H9 (cell line): Measurements from ENCODE around the gene ZNF638. TPM values are rescaled to one million over a fixed set of nuclear protein-coding genes. Genes with fewer than 3 reads are reported as not detected.
A peak's percentile ranks its signal among the peaks of the same experiment; 100 is the strongest.

Experiments
- DNase-seq: peaks from one replicate; pipeline ENCODE4 v3.0.0-alpha.2; 2017
- H2AFZ ChIP-seq: one replicate; pipeline ENCODE4 v1.6.1; 2013; ENCODE audit warnings: mild to moderate bottlenecking, low read length, control low read depth, moderate library complexity
- H2AK5ac ChIP-seq: 2 replicates; pipeline ENCODE4 v1.6.1; 2013; ENCODE audit warnings: low read length, control low read depth, mixed read lengths; ENCODE audit not compliant: insufficient read length
- H2BK120ac ChIP-seq: one replicate; pipeline ENCODE4 v1.6.1; 2013; ENCODE audit warnings: low read depth, mild to moderate bottlenecking, low read length, control low read depth, inconsistent platforms; ENCODE audit not compliant: poor library complexity, severe bottlenecking
- H2BK12ac ChIP-seq: 2 replicates; pipeline ENCODE4 v1.6.1; 2013; ENCODE audit warnings: low read length, control low read depth, mixed read lengths, low read depth; ENCODE audit not compliant: insufficient read length
- H2BK15ac ChIP-seq: 2 replicates; pipeline ENCODE4 v1.6.1; 2013; ENCODE audit warnings: low read depth, low read length, control low read depth
- H2BK20ac ChIP-seq: one replicate; pipeline ENCODE4 v1.6.1; 2013; ENCODE audit warnings: low read depth, mild to moderate bottlenecking, low read length, control low read depth, inconsistent platforms; ENCODE audit not compliant: poor library complexity, severe bottlenecking
- H2BK5ac ChIP-seq: 2 replicates; pipeline ENCODE4 v1.6.1; 2013; ENCODE audit warnings: low read length, control low read depth, mixed read lengths; ENCODE audit not compliant: insufficient read length
- H3K14ac ChIP-seq: 2 replicates; pipeline ENCODE4 v1.6.1; 2013; ENCODE audit warnings: low read length, control low read depth; ENCODE audit not compliant: insufficient read depth
- H3K18ac ChIP-seq: 2 replicates; pipeline ENCODE4 v1.6.1; 2013; ENCODE audit warnings: low read depth, mild to moderate bottlenecking, mixed read lengths, low read length, control low read depth; ENCODE audit not compliant: insufficient read length
- H3K23ac ChIP-seq: 2 replicates; pipeline ENCODE4 v1.6.1; 2013; ENCODE audit warnings: low read length, control low read depth, mixed read lengths, low read depth; ENCODE audit not compliant: insufficient read length
- H3K23me2 ChIP-seq: 2 replicates; pipeline ENCODE4 v1.6.1; 2013; ENCODE audit warnings: low read depth, mild to moderate bottlenecking, mixed read lengths, low read length, control low read depth; ENCODE audit not compliant: insufficient read length, poor library complexity, severe bottlenecking
- H3K27ac ChIP-seq: 2 replicates; pipeline ENCODE4 v1.5.1; 2013; ENCODE audit warnings: low read length, control low read depth, mixed read lengths, low read depth; ENCODE audit not compliant: insufficient read length
- H3K27me3 ChIP-seq: 2 replicates; pipeline ENCODE4 v1.6.1; 2013; ENCODE audit warnings: low read length, control low read depth, inconsistent platforms; ENCODE audit not compliant: insufficient read depth
- H3K4ac ChIP-seq: 2 replicates; pipeline ENCODE4 v1.6.1; 2013; ENCODE audit warnings: low read depth, mild to moderate bottlenecking, control low read depth, inconsistent platforms, low read length, moderate library complexity
- H3K4me1 ChIP-seq: 2 replicates; pipeline ENCODE4 v1.6.1; 2013; ENCODE audit warnings: low read length, control low read depth, inconsistent platforms; ENCODE audit not compliant: insufficient read depth
- H3K4me2 ChIP-seq: 2 replicates; pipeline ENCODE4 v1.6.1; 2013; ENCODE audit warnings: low read length, control low read depth, mixed read lengths; ENCODE audit not compliant: insufficient read length, insufficient read depth
- H3K56ac ChIP-seq: 2 replicates; pipeline ENCODE4 v1.6.1; 2013; ENCODE audit warnings: low read depth, mild to moderate bottlenecking, mixed read lengths, low read length, control low read depth; ENCODE audit not compliant: insufficient read length
- H3K79me1 ChIP-seq: 2 replicates; pipeline ENCODE4 v1.6.1; 2013; ENCODE audit warnings: low read depth, mild to moderate bottlenecking, moderate library complexity, low read length, control low read depth, inconsistent platforms; ENCODE audit not compliant: insufficient read depth, poor library complexity, severe bottlenecking
- H3K79me2 ChIP-seq: 2 replicates; pipeline ENCODE4 v1.6.1; 2013; ENCODE audit warnings: low read length, control low read depth, inconsistent platforms; ENCODE audit not compliant: insufficient read depth
- H3K9ac ChIP-seq: 2 replicates; pipeline ENCODE4 v1.6.1; 2013; ENCODE audit warnings: low read length, control low read depth, mixed read lengths; ENCODE audit not compliant: insufficient read length; ENCODE audit errors: extremely low read depth
- H3K9me3 ChIP-seq: one replicate; pipeline ENCODE4 v1.6.1; 2013; ENCODE audit warnings: low read depth, low read length, inconsistent platforms; ENCODE audit not compliant: control insufficient read depth
- H3T11ph ChIP-seq: one replicate; pipeline ENCODE4 v1.6.1; 2013; ENCODE audit warnings: mild to moderate bottlenecking, low read length, control low read depth, inconsistent platforms
- H4K20me1 ChIP-seq: one replicate; pipeline ENCODE4 v1.6.1; 2013; ENCODE audit not compliant: control insufficient read depth, insufficient read length, insufficient read depth
- H4K5ac ChIP-seq: 2 replicates; pipeline ENCODE4 v1.6.1; 2013; ENCODE audit warnings: low read depth, mild to moderate bottlenecking, mixed read lengths, low read length, control low read depth; ENCODE audit not compliant: insufficient read length
- H4K8ac ChIP-seq: replicated peaks from 2 replicates; pipeline ENCODE4 v1.6.1; 2013; ENCODE audit warnings: low read length, control low read depth, mixed read lengths, low read depth; ENCODE audit not compliant: insufficient read length
- H4K91ac ChIP-seq: 2 replicates; pipeline ENCODE4 v1.6.1; 2013; ENCODE audit warnings: low read depth, mild to moderate bottlenecking, moderate library complexity, mixed read lengths, low read length, control low read depth; ENCODE audit not compliant: insufficient read length
- H3K27ac Mint-ChIP-seq, 3 experiments: 2 replicates in 2 of 3; 3 replicates in 1 of 3; pipeline ENCODE4 v1.8.0; 2020 to 2021; ENCODE audit warnings: mixed read lengths in 3 of 3, mild to moderate bottlenecking in 1 of 3, moderate library complexity in 1 of 3
- H3K27me3 Mint-ChIP-seq: 2 replicates; pipeline ENCODE4 v1.8.0; 2021; ENCODE audit warnings: low read depth, mild to moderate bottlenecking, moderate library complexity, mixed read lengths
- H3K36me3 Mint-ChIP-seq, 3 experiments: 2 replicates in 2 of 3; 3 replicates in 1 of 3; pipeline ENCODE4 v1.8.0; 2020 to 2021; ENCODE audit warnings: low read depth in 3 of 3, mixed read lengths in 3 of 3; ENCODE audit not compliant: insufficient read depth in 1 of 3
- H3K4me1 Mint-ChIP-seq, 2 experiments: 2 replicates each; pipeline ENCODE4 v1.8.0; 2020; ENCODE audit warnings: mixed read lengths in 2 of 2
- H3K4me3 Mint-ChIP-seq, 2 experiments: 2 replicates in 1 of 2; 3 replicates in 1 of 2; pipeline ENCODE4 v1.8.0; 2020 to 2021; ENCODE audit warnings: mild to moderate bottlenecking in 2 of 2, mixed read lengths in 2 of 2, moderate library complexity in 1 of 2
- H3K9me3 Mint-ChIP-seq, 2 experiments: 2 replicates in 1 of 2; 3 replicates in 1 of 2; pipeline ENCODE4 v1.8.0; 2020; ENCODE audit warnings: mild to moderate bottlenecking in 2 of 2, mixed read lengths in 2 of 2, moderate library complexity in 1 of 2
- CTCF ChIP-seq: fragments of 200-600 bp; sonication (generic); conservative IDR thresholded peaks from 3 replicates; pipeline ENCODE4 v1.8.0; 2021; ENCODE audit warnings: antibody characterized with exemption, mild to moderate bottlenecking
- WGBS: extraction: QIAGEN DNeasy Blood & Tissue Kit; methylation state at CpG from one replicate; pipeline ENCODE4 v1.1.7; 2013; ENCODE audit warnings: missing lambda C conversion rate, low lambda C conversion rate, mixed read lengths; ENCODE audit not compliant: insufficient read length; ENCODE audit errors: extremely low coverage; 5-methylcytosine and 5-hydroxymethylcytosine counted together
- total RNA-seq: library from RNA; stranded (reverse); gene quantifications from 2 replicates; pipeline ENCODE4 v1.2.1, GENCODE V29; 2021

Gene ZNF638
- total RNA-seq, 1 experiment from 2014 or later: 146 TPM

GRCh38 chr2:71291398-71291797 is 40.2 kb upstream of the ZNF638 start:
- Histone ChIP-seq H3K9me3 (no peaks in the 10 kb centered on the region), H4K20me1 (no peaks in the 10 kb centered on the region), H2AK5ac (no peak overlapping the region), H2BK5ac (no peak overlapping the region), H3K27ac (no peak overlapping the region), H3K56ac (no peak overlapping the region), H2BK12ac (no peak overlapping the region), H2AFZ (no peak overlapping the region), H3K18ac (no peak overlapping the region), H3K14ac (no peak overlapping the region), H3K23me2 (no peaks in the 10 kb centered on the region), H4K91ac (no peak overlapping the region), H2BK15ac (no peak overlapping the region), H2BK120ac (no peak overlapping the region), H3K79me1 (no peaks in the 10 kb centered on the region), H4K5ac (no peak overlapping the region), H3K9ac (no peak overlapping the region), H3K27me3 (no peaks in the 10 kb centered on the region), H2BK20ac (no peak overlapping the region), H3T11ph (no peak overlapping the region), H3K4ac (no peak overlapping the region), H3K79me2 (no peaks in the 10 kb centered on the region; the same call in 1 of the 2 replicates), H4K8ac (no peak overlapping the region), H3K4me2 (no peak overlapping the region), H3K4me1 (no peaks in the 10 kb centered on the region), H3K23ac (no peak overlapping the region)
- no peak for DNase-seq
- no CpG with 5 or more reads among the region's 4 CpGs for WGBS
- Mint-ChIP-seq H3K27ac (0 out of 7 replicates have a peak overlapping the region, but pooled peaks of 1 of the 3 experiments have one; percentile 33), H3K9me3 (no peaks in the 10 kb centered on the region; a peak in 1 of 5 replicates), H3K36me3 (no peaks in the 10 kb centered on the region), H3K4me1 (no peaks in the 10 kb centered on the region), H3K4me3 (no peak overlapping the region), H3K27me3 (no peaks in the 10 kb centered on the region; the same call in 1 of the 2 replicates)
- TF ChIP-seq CTCF: no peak
